BE2C (cell line): Measurements from ENCODE around the gene DIO3.

Experiments used
- DNase-seq: peaks from one replicate; pipeline ENCODE4 v3.0.0-alpha.2; 2020
- H3K27me3 ChIP-seq: fragments of 250-450 bp; sonication (Bioruptor Pico); 2 replicates; pipeline ENCODE4 v1.5.1; 2020; ENCODE audit warnings: mild to moderate bottlenecking
- H3K36me3 ChIP-seq: fragments of 250-450 bp; sonication (Bioruptor Pico); 2 replicates; pipeline ENCODE4 v1.5.1; 2020; ENCODE audit warnings: mild to moderate bottlenecking
- H3K4me1 ChIP-seq: fragments of 250-450 bp; sonication (Bioruptor Pico); 2 replicates; pipeline ENCODE4 v1.5.1; 2020
- H3K4me3 ChIP-seq: 2 replicates; pipeline ENCODE4 v1.5.1; 2011; ENCODE audit warnings: low read depth, low read length
- H3K9me3 ChIP-seq: fragments of 250-450 bp; sonication (Bioruptor Pico); 2 replicates; pipeline ENCODE4 v1.5.1; 2020
- CTCF ChIP-seq: IDR thresholded peaks from 2 replicates; pipeline ENCODE4 v1.5.1; 2012; ENCODE audit warnings: mild to moderate bottlenecking, low read depth, low read length

DIO3 gene

DNA sequence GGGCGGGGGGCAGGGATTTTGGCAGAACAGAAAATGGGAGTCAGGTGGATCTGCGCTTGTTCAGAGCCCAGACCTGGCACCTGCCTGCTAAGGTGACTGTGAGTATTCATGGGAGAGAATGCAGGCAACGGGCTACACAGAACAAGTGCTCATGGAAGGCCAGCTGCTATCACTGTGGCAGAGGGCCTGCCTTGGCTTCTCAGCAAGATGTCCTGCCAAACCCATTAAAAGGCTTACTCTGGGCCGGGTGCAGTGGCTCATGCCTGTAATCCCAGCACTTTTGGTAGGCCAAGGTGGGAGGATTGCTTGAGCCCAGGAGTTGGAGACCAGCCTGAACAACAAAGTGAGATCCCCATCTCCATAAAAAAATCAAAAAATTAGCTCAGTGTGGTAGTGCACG is 21.0 kb downstream of the DIO3 start:
- no peak for TF ChIP-seq CTCF
- H3K4me1 ChIP-seq, result no peaks in the 10 kb centered on the region

DNA sequence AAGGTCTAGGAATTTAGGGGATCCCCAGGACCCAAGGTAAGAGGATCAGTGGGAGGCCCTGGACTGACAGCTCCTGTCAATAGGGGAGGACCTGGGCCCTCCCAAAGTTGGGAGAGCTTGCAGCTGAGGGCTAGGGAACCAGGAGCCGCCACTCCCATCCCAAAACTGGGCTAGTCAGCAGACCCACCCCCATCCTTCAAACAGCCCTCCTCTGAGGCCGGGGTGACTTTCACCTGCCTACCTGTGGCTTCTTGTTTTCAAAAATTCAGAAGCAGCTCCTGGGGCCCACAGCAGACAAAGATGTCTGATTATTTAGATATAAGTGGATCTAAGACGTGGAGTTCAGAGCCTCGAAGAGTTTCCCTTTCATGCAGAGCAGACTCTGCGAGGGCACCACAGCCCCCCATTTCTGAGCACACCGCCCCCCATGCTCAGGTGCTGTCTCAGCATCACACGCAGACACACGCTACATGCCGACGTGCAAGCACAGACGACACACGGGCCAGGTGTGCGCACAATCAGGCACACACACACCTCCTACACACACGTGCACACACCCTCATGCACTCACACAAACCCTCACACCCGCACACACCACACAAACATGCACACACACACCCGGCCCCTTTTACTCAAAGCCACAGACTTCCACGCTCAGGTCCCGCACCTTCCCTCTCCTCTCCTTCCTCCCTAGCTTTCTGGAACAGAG is 21.9 kb downstream of the DIO3 start:
- no peaks in the 10 kb centered on the region for H3K4me1 ChIP-seq
- H3K9me3 ChIP-seq, result no peaks in the 10 kb centered on the region
- no peak for TF ChIP-seq CTCF
- H3K27me3 ChIP-seq, result no peaks in the 10 kb centered on the region
- peak overlapping the region; percentile 60 for H3K4me3 ChIP-seq
- no peaks in the 10 kb centered on the region for H3K36me3 ChIP-seq
- no peak for DNase-seq

More for the DNA sequence above, 21.0 kb downstream of the DIO3 start:
- Histone ChIP-seq H3K36me3 (no peaks in the 10 kb centered on the region), H3K9me3 (no peaks in the 10 kb centered on the region), H3K4me3 (no peak overlapping the region), H3K27me3 (no peaks in the 10 kb centered on the region)
- no peak for DNase-seq

DNA sequence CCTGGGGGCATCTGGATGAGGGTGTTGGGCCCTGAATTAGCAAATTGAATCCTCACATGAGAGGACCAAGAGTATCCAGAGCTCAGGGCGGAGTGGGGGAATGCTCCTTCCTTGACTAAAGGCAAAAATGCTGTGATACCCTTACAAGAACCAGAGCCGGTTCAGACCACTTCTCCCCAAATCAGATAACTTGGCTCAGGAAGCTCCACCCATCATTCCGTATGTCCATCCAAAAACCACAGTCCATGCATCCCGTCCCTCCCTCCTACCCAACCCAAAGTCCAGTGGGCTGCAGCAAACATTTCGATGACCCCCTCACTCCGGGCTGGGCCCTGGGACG is 22.4 kb downstream of the DIO3 start:
- no peaks in the 10 kb centered on the region for H3K27me3 ChIP-seq
- H3K36me3 ChIP-seq, result no peaks in the 10 kb centered on the region
- no peak for TF ChIP-seq CTCF
- peak overlapping the region; percentile 60 for H3K4me3 ChIP-seq
- no peaks in the 10 kb centered on the region for H3K9me3 ChIP-seq
- no peak for DNase-seq
- no peaks in the 10 kb centered on the region for H3K4me1 ChIP-seq

DNA sequence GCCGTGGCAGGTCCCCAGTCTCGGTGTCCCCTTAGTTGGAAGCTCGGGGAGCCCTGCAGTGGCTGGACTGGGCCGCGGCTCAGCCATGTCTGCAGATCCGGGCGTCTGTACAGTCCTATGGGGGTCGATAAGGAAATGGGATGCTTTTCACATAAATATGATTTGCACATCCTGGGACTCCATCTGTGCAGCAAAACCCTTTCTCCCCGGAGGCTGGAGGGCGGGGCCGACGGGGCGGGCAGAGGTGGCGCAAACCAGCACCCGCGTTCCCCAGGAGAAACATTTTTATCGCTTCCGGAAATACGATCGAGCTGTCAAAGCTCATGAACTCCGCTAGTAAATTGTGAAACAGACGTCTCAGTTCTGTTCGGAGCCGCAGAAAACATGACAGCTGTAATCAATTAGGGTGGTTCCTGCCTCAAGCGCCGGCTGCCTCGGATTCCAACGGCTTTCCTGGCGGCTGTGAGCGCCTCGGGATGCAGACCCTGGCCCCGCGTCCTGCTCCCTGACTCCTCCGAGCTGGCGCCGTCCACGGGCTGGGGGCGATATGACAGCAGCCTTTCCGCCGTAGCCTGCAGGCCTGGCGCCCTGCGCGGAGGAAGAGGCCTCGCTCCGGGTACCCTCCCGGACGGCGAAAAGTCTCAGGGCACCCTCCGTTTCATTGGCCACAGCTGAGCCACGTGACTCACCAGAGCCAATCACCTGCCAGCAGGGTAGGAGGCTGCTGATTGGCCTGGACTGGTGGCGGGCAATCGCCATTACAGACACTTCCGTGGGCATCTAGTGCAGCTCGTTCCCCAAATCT is 23.0 kb downstream of the DIO3 start:
- TF ChIP-seq CTCF, result peak; percentile 33
- no peaks in the 10 kb centered on the region for H3K27me3 ChIP-seq
- peak overlapping the region; percentile 60 for H3K4me3 ChIP-seq
- H3K4me1 ChIP-seq, result no peaks in the 10 kb centered on the region
- peak; percentile 89 for DNase-seq
- H3K36me3 ChIP-seq, result no peaks in the 10 kb centered on the region
- H3K9me3 ChIP-seq, result no peaks in the 10 kb centered on the region

DNA sequence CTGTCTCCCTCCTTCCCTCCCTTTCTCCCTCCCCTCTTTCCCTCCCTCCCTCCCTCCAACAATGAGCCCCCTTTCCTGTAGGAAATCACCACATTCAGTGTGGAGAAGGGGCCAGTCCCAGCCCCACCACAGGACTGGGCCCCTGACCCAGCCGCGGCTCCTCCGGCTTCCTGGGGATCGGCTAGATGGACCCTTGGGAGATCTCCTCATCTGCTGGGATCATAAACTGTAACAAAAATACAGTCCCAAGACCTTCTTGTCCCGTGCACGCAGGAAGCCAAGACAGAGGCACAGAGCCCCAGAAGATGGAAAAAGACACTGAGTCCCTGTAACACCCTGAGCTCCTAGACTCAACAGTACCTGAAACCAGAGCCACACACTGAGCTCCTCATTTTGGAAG is 23.9 kb downstream of the DIO3 start:
- TF ChIP-seq CTCF, result no peak
- Histone ChIP-seq H3K9me3 (no peaks in the 10 kb centered on the region), H3K36me3 (no peaks in the 10 kb centered on the region), H3K4me1 (no peaks in the 10 kb centered on the region), H3K27me3 (no peaks in the 10 kb centered on the region), H3K4me3 (no peak overlapping the region)
- no peak for DNase-seq
